ENCODE measurements around the gene HLA-E.

DNA sequence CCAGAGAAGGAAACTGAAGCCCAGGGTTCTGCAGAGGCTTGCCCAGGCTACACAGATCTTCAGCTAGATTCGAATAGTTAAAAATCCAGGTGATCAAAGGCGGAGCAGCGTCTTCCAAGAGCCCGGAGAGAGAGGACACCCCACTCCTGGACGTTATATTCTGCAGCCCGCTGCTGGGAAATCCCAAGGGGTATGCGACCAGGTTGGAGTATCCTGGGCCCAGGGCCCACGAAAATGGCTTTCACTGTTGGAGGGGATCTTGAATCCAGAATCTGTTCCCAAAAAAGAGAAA, 44.9 kb upstream of the HLA-E start:
- TF ChIP-seq, protein P1, sequence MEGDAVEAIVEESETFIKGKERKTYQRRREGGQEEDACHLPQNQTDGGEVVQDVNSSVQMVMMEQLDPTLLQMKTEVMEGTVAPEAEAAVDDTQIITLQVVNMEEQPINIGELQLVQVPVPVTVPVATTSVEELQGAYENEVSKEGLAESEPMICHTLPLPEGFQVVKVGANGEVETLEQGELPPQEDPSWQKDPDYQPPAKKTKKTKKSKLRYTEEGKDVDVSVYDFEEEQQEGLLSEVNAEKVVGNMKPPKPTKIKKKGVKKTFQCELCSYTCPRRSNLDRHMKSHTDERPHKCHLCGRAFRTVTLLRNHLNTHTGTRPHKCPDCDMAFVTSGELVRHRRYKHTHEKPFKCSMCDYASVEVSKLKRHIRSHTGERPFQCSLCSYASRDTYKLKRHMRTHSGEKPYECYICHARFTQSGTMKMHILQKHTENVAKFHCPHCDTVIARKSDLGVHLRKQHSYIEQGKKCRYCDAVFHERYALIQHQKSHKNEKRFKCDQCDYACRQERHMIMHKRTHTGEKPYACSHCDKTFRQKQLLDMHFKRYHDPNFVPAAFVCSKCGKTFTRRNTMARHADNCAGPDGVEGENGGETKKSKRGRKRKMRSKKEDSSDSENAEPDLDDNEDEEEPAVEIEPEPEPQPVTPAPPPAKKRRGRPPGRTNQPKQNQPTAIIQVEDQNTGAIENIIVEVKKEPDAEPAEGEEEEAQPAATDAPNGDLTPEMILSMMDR (IDR thresholded peaks at IDR 0.05; ENCODE audit: low read depth, low read length): no peak
- TF ChIP-seq EZH2phosphoT487 (IDR thresholded peaks at IDR 0.05; ENCODE audit: low read depth): no peak
